Stimulated activated CD4-positive, alpha-beta T cell treated with anti-CD3 and anti-CD28 coated beads, TNF-alpha, amount 100 ng/mL, for 4 hours (primary cell): ENCODE measurements around the gene TPSB2.
"Not testable (repeated sequence)": the region's sequence is repeated elsewhere in the genome, so short reads cannot be mapped to it uniquely, and the experiment has no call there.

Experiments used
- DNase-seq, 3 experiments: peaks; one replicate each; pipeline ENCODE4 v3.0.0-alpha.2; 2020; ENCODE audit warnings: low read depth in 3 of 3

The TPSB2 gene

GRCh38 chr16:1240436-1240835 lies 10.5 kb upstream of the TPSB2 start, which contains the start of gene TPSAB1:
TSS of gene TPSAB1 (plus strand) at chr16:1240705. CDS start at chr16:1240939, 234 bp downstream.
- DNase-seq = not testable (repeated sequence)

- not testable (repeated sequence) for DNase-seq
Measured at GRCh38 chr16:1239575-1239974, 9.6 kb upstream of the TPSB2 start.

- not testable (repeated sequence) for DNase-seq
Measured at GRCh38 chr16:1238909-1239308, 8.9 kb upstream of the TPSB2 start.

GRCh38 chr16:1237990-1238389 lies 8.0 kb upstream of the TPSB2 start:
- DNase-seq = no peak

- DNase-seq = not testable (repeated sequence)
Measured at GRCh38 chr16:1236659-1237058, 6.7 kb upstream of the TPSB2 start.

- DNase-seq = not testable (repeated sequence)
Measured at GRCh38 chr16:1232049-1232748, 2.2 kb upstream of the TPSB2 start.

GRCh38 chr16:1231301-1231700 lies 1.3 kb upstream of the TPSB2 start:
- DNase-seq = not testable (repeated sequence)

- DNase-seq = not testable (repeated sequence)
Measured at GRCh38 chr16:1230471-1231212, 658 bp upstream of the TPSB2 start.

- DNase-seq = not testable (repeated sequence)
Measured at GRCh38 chr16:1229476-1229875, 508 bp downstream of the TPSB2 start.

- DNase-seq = not testable (repeated sequence)
Measured at GRCh38 chr16:1228227-1228626, 1.8 kb downstream of the TPSB2 start.

GRCh38 chr16:1226692-1227091 lies 3.3 kb downstream of the TPSB2 start:
- not testable (repeated sequence) for DNase-seq

- not testable (repeated sequence) for DNase-seq
Measured at GRCh38 chr16:1225728-1226311, 4.2 kb downstream of the TPSB2 start.

- no peak for DNase-seq
Measured at GRCh38 chr16:1225051-1225451, 4.9 kb downstream of the TPSB2 start, which contains the start of gene TPSG1. TSS of gene TPSG1 (minus strand) at chr16:1225268. CDS start at chr16:1225252, 16 bp downstream.

GRCh38 chr16:1224558-1224957 lies 5.4 kb downstream of the TPSB2 start:
- no peak for DNase-seq

GRCh38 chr16:1223355-1224214 lies 6.4 kb downstream of the TPSB2 start:
- DNase-seq = no peak

- DNase-seq = no peak
Measured at GRCh38 chr16:1222553-1223354, 7.2 kb downstream of the TPSB2 start.

- DNase-seq = no peak
Measured at GRCh38 chr16:1221628-1222552, 8.1 kb downstream of the TPSB2 start.

- DNase-seq = no peak
Measured at GRCh38 chr16:1220841-1221627, 8.9 kb downstream of the TPSB2 start.
